GM21723 (cell line): ENCODE measurements around the gene CLCN6.

Source experiments
- ATAC-seq: cut with Tn5 transposase; IDR thresholded peaks from one replicate; pipeline ENCODE4 v1.9.1; 2021; ENCODE audit warnings: mild to moderate bottlenecking, moderate library complexity; ENCODE audit not compliant: unreplicated experiment

Gene CLCN6

GRCh38 chr1:11779715-11780379 is 26.1 kb upstream of the CLCN6 start:
- no peak for ATAC-seq

GRCh38 chr1:11780380-11781147 is 25.4 kb upstream of the CLCN6 start:
- no peak for ATAC-seq

GRCh38 chr1:11781297-11781696 is 24.7 kb upstream of the CLCN6 start:
- no peak for ATAC-seq

DNA sequence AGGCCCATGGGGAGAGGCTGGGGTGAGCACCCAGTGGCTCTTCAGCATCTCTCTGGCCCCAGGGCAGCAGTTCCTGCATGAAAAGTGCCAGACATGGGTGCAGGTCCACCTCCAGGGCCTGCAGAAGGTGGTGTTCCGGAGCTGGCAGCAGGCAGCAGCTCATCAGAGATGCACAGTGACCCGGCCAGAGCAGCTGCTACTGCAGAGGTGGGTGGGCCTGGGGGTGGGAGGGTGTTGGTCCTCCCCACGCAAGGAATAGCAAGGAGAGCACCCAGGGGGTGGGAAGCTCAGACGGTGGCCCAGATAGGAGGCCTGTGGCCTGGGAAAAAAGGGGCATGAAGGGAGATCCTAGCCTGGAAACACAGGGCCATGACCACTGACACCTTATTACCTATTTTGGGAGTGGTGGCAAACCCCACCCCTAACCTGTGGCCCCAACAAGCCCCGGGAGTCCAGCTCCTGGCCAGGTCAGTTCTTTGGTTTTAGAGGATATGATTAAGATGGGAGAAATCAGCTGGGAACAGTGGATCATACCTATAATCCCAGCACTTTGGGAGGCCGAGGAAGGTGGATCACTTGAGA is 23.8 kb upstream of the CLCN6 start:
- no peak for ATAC-seq

DNA sequence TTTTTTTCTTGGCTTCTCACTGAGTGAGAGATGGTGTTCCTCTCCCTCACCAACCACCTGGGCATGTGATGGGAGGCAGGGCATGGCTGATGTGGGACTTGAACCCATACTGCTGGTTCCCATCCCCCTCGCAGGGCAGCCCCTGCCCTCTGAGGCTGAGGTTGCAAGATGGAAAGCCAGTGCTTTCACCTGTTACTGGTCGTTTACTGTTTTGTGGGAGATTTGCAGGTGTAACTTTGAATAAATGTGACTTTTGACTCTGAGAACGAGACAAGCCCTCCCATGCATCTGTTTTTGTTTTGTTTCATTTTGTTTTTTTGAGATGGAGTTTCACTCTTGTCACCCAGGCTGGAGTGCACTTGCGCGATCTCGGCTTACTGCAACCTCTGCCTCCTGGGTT is 22.4 kb upstream of the CLCN6 start:
- ATAC-seq, result no peak

DNA sequence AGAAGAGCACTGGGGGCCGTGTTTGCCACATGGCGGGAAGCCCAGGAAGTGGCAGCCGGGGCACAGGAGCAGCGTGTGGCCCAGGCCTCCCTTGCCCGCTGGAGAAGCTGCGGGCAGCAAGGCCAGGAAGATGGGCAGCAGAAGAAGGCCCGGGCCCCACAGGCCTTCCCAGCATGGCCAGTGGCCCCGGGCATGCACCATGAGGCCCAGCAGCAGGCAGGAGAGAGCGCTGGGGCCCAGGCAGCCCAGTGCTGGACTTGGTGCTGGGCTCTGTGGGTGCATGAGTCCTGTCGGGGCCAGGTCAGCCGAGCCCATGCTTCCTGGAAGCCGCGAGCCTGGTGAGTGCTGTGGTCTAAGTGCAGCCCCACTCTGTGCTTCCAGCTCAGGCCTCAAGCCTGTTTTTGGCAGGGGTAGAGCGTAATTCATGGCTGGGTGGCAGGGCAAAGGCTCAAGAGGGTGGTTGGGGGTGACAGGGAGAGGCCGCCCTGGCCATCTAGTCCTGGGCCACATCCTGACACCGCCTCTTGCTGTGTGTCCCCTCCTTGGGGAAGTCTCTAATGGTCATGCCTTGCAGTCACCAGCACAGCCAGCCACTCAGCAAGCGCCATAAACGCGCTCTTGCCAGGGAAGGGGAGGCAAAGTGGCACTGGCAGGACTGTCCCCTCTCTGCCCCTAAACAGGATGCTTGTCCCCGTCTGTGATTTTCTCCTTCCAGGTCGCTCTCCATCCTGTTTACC is 21.6 kb upstream of the CLCN6 start:
- ATAC-seq, result no peak

DNA sequence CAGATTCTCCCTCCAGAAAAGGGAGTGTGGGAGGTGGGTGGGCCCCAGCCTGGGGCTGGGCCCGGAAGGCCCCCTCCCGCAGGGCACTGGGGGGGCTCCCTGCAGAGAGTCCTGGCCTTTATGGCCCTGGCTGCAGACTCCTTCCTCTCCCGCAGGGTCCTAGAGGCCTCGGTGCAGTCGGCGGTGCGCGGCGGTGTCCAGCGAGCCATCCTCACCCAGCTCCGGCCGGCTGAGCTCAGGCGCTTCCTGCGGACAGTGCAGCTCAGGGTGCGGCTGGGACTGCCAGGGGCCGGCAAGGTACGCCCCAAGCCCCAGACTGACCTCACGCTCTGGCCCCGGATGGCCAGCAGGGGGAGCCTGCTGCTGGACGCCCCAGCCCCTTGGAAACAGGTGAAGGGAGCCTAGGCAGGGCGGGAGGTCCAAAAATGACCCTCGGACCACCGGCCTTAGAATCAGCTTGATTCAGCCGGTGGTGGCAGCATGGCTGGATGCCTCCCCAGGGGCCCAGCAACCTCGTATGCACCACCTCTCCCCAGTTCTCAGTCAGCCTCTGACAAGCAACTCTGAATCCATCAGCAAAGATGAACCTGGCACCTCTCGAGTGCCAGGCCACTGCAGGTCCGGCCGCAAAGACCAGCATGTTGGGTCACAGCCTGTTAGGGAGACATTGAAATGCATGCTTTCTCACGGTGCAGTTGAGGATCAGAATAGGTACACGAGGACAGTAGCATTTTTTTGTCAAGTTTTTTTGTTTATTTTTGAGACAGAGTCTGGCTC is 20.8 kb upstream of the CLCN6 start:
- ATAC-seq, result no peak

DNA sequence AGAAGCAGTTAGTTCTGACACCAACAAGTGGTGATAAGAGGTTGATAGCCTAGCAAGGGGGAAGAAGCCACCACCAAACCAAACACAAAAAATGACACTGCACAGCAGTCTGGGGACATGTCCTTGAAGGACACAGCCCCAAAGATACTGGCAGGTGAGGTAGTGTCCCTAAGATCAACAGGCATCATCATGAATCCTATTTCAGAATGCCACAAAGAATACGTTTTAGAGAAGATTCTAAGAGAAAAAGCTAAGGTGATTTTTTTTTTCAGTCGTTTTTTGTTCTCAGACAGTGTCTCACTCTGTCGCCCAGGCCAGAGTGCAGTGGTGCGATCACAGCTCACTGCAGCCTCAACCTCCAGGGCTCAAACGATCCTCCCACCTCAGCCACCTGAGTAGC is 19.8 kb upstream of the CLCN6 start:
- no peak for ATAC-seq

- ATAC-seq, result no peak
Measured at GRCh38 chr1:11787251-11787803, 18.7 kb upstream of the CLCN6 start.

- no peak for ATAC-seq
Measured at GRCh38 chr1:11787804-11788436, 18.1 kb upstream of the CLCN6 start.

DNA sequence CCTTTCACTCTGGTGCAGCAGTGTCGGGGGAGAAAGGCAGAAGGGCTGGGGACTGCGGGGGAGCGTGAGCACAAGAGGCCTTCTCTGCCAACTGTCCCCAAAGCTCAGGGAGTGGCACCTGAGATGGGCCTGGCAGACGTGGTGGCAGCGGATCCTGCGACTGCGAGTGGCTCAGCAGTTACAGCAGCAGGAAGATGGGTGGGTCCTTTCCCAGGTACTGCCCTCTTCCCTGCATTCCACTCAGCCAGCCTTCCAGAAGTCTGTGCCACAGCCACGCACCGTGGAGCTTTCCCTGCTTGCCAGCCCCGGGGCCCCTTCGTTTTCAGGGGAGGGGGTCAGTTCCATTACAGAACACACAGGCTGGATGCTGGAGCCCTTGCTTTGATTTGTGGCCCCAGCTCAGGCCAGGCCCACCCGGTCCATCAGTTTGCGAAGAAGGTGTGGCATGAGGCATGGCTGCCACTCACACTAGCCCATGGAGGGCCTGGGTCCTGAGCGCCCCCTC is 17.4 kb upstream of the CLCN6 start:
- no peak for ATAC-seq

- no peak for ATAC-seq
Measured at GRCh38 chr1:11789126-11790067, 16.6 kb upstream of the CLCN6 start.

DNA sequence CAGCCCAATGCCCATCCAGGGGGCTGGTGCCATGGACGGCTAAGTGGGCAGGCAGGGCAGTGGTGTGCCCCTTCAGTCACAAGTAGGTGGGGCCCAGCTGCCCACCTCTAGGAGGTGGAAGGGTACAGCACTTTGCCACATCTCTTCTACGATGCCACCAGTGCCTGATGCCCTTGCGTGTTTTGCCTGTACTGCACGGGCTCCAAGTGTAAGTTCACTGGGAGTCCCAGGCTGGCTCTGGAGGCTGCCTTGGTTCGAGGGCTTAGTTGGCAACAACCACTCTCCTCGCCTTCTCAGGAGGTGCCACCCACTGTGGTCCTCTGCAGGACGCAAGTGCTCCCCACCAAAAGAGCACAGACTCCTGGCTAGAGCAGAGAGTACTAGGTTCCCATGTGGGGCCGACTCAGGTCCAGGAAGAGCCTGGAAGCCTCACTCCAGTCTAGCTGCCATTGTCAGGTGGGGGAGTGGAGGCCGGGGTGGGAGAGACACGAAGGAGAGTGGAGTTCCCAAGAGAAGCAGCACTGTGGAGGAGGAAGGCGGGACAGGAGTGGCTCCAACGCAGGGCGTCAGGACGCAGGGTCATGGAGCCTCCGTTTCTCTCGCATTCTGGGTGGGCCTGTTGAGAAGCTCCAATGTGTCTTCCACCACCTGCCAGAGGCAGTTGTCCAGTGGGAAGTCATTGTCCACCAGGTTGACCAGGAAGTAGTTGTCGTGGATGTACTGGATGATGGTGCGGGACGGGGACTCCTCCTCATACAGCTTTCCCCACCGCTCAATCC is 15.7 kb upstream of the CLCN6 start:
- ATAC-seq, result no peak

DNA sequence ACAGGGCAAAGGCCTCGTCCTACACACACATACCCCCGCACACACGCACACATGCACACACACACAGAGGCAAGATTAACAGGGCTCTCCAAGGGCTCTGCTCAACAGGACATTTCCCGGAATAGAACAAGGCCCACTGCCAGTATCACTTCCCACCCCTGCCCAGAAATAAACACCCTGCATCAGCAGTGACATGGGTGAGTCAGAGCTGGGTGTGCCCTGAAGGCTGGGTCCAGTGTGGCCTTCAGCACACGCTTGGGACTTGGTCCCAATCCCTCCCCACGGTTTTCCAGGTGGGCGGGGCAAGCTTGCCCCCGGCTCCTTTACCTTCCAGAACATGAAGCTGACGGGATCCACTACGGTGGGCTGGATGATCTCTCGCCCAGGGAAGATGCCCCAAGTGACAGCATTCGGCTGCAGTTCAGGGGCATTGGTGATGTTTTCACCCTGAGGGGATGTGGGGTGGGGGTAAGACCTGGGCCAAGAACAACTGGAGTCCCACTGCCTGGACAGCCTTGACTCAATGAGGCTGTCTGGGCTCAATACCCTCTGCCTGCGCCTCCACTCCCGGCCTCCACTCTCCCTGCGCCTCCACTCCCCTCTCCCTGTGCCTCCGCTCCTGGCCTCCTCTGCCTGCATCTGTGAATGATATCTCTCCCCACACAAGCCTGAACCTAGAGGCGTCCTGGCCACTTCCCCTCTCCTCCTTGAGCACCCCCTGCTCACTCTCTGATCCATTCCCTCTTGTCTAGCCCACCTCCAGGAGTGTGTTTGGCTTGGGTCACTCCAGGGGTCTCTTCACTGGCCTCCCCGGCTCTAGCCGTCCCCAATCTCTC is 14.9 kb upstream of the CLCN6 start:
- no peak for ATAC-seq

DNA sequence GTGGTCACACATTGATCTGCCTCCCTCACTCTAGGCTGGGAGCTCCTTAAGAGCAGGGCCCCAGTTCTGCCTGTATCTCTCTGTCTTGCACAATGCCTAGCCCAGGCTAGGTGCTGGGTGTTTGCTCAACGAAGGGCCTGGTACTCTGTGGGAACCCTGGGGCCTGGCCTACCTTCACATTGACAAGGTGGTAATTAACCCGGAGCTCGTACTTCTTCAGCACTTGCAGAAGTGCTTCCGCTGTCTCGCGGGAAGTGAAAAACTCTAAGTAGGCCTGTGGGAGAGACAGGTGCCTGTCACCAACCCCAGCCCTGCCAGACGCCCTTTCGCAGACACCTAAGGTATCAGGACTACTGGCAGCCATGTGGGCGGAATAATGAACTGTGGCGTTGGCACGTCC is 13.9 kb upstream of the CLCN6 start:
- ATAC-seq, result no peak

- no peak for ATAC-seq
Measured at GRCh38 chr1:11793819-11794218, 12.2 kb upstream of the CLCN6 start.
